ENCODE measurements around the gene PPP1R18. TPM values are rescaled to one million over a fixed set of nuclear protein-coding genes. Genes with fewer than 3 reads are reported as not detected.
A peak's percentile ranks its signal among the peaks of the same experiment; 100 is the strongest.

PPP1R18 gene
- total and polyA plus RNA-seq, 9 of the 15 experiments (the other 6 are each of a cell fraction or from before 2014, with no cell fraction given), result 12.0 to 99.2 (median 42.6) TPM

DNA sequence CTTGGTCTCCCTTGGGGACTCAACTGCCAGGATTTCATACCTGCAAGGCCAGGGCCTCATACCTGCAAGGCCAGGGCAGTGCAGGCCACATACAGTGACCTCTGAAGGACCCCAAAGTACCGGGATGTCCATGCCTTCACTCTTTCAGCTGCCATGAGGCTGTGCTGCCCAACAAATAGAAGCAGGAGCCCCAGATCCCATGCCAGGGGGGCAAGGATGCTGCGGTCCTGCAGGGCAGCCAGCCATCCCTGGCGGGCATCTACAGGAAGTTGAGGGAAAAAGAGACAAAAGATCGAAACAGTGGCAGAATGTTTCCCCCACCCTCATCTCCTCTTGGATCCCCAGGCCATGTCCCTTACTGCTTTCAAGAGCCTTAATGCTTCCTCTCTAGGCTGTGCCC lies 3.5 kb upstream of the PPP1R18 start (continued):
- no peak for TF ChIP-seq TFAM (CRISPR knock-in tag; conservative IDR thresholded peaks at IDR 0.05)

DNA sequence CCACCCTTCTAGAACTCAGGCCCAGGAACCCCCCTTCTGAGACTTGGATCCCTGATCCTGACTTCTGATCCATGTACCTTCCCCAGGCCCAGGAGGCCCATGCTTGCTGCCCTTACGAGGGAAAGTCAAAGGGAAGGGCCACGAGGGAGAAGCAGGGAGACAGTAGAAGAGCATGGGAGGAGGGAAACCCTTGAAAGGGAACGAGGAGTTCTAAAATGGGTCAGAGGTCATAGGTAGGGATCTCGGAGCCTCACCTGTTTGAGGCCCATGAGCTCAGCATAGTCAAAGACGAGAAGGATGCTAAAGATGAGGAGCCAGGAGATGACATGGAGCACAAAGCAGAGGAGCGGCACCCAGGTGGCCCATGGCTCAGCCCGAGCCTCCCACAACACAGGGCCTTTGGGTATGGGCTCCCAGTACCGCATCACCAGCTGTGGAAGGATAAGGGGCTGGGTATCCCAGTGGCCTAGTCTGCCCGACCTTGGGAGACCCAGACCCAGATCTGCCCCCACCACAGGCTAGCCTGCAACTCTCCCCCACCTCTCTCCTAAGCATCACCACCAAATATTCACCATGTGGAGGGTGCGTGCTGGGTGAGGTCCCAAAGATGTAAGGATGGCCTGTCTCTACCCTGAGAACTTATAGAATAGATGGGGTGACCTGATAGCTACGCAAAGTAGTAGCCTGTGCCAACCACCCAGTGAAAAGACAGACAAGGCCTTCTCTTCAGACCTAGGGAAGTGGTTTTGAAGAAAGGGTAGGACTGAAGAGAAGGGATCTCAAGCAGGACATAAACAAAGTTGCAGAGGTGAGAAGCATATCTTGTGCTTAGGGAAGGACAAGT lies 2.8 kb upstream of the PPP1R18 start:
- in situ Hi-C loops (cut with MboI) (no loop called here), intact Hi-C loops (cut with micrococcal nuclease) (loop anchor here (10.0 kb wide), 1 partner anchor 126 kb away; no protein-coding TSS in a partner anchor)
- Histone ChIP-seq H2AFZ (ENCODE audit: low read depth, low read length) (no peak overlapping the region), H3K9me1 (ENCODE audit: control insufficient read depth, insufficient read depth, low read length) (no peaks in the 10 kb centered on the region), H3K9me3 (replicated peaks; ENCODE audit: control insufficient read depth, insufficient read depth, low read depth, low read length) (no peaks in the 10 kb centered on the region), H4K20me1 (replicated peaks; ENCODE audit: control insufficient read depth, insufficient read depth, low read length) (no peaks in the 10 kb centered on the region), H3K4me1 (replicated peaks in 1 of 2; ENCODE audit: control insufficient read depth in 2 of 2, insufficient read depth in 2 of 2, low read length in 2 of 2) (peaks cover 42 to 68% of the 10 kb centered on the region in 2 experiments), H3K36me3 (ENCODE audit: control insufficient read depth, insufficient read depth, low read length) (peaks cover 8% of the 10 kb centered on the region; the same call in 2 of the 3 replicates), H3K4me2 (ENCODE audit: insufficient read depth, low read length) (peak overlapping the region; percentile 95), H3K9ac (ENCODE audit: insufficient read depth in 1 of 2, low read depth in 2 of 2, low read length in 2 of 2) (peak overlapping the region; percentile 74 to 92; a peak in 3 of 4 replicates), H3K27ac (ENCODE audit: extremely low read depth, low read depth, low read length) (peak overlapping the region; percentile 66), H3K4me3 (no peak overlapping the region), H3K27me3 (ENCODE audit: control insufficient read depth in 2 of 2, insufficient read depth in 2 of 2, low read length in 2 of 2) (no peaks in the 10 kb centered on the region), H3K79me2 (ENCODE audit: control insufficient read depth, insufficient read depth, low read length) (peaks cover 58% of the 10 kb centered on the region)
- 71% methylated on average over 10 of the region's 11 CpGs for WGBS (ENCODE audit: insufficient coverage, low coverage, missing lambda C conversion rate)
- FAIRE-seq (no peak), ATAC-seq (no peak), DNase-seq (ENCODE audit: extremely low read depth in 1 of 4, low spot score in 3 of 4) (no peak)
- POLR2A ChIA-PET, result interaction anchor here (0.7 to 23.5 kb wide), 6 partner anchors 7 to 74 kb away, joined by 3 to 524 read pairs (median 10); partner anchors contain the start of genes MDC1 and TUBB
- TF ChIP-seq SUPT5H (IDR thresholded peaks at IDR 0.05), result 0 out of 2 replicates have a peak, but pooled peaks have one; percentile 17
- TF ChIP-seq POLR2A (conservative IDR thresholded peaks at IDR 0.05), result peak; percentile 10; the same call in 1 of the 2 replicates
- peak; percentile 5 for TF ChIP-seq CHD1 (IDR thresholded peaks at IDR 0.05; ENCODE audit: low read length)
- no peak for TF ChIP-seq ESRRB (CRISPR knock-in tag; IDR thresholded peaks at IDR 0.05; ENCODE audit: borderline replicate concordance)
- no peak for TF ChIP-seq PTRF (tag; IDR thresholded peaks at IDR 0.05)
- BruUV-seq (replicated peaks), result no TSS peak
- CTCF ChIA-PET (ENCODE audit: low intra/inter-chr PET ratio), result no interaction called here
